ENCODE measurements around the gene PGBD1.

Gene PGBD1

GRCh38 chr6:28351493-28351925 is 70.1 kb downstream of the PGBD1 start:
- no peak for TF ChIP-seq CTCF (IDR thresholded peaks at IDR 0.05)
